Endothelial cell of umbilical vein (primary cell): ENCODE results near the gene PDE7B. TPM values are rescaled to one million over a fixed set of nuclear protein-coding genes. Genes with fewer than 3 reads are reported as not detected.

Experiments
- BruUV-seq: library from RNA; stranded (reverse); fragments of 400-500 nt; replicated peaks from 2 replicates; lab custom pipeline; 2021; lab: Mats Ljungman, UMichigan
- CTCF ChIA-PET: fragments of 300-600, 350-600 bp; sonication (Branson Sonifier 250); formaldehyde crosslinking; loops from one replicate; lab custom pipeline; 2021; ENCODE audit warnings: antibody characterized with exemption, inconsistent platforms; lab: Charles Lee
- POLR2A ChIA-PET: fragments of 300-600, 350-600 bp; sonication (Branson Sonifier 250); formaldehyde crosslinking; loops from one replicate; lab custom pipeline; 2021; ENCODE audit warnings: antibody characterized with exemption, inconsistent platforms; lab: Charles Lee
- DNase-seq: peaks from one replicate; pipeline ENCODE4 v3.0.0-alpha.2; 2011; ENCODE audit warnings: low read depth, low spot score
- FAIRE-seq: peaks from 2 replicates; lab custom pipeline; 2011; peaks lifted over from hg19 to GRCh38; lab: Jason Lieb, UNC
- H2AFZ ChIP-seq: 2 replicates; pipeline ENCODE4 v1.6.0; 2012; ENCODE audit warnings: low read depth, low read length, control low read depth, inconsistent platforms
- H3K27ac ChIP-seq: 2 replicates; pipeline ENCODE4 v1.5.1; 2011; ENCODE audit warnings: low read depth, mild to moderate bottlenecking, control low read depth, low read length, moderate library complexity; ENCODE audit not compliant: insufficient read depth
- H3K27me3 ChIP-seq, 2 experiments: 2 replicates each; pipeline versions ENCODE4 v1.6.0 to v1.6.1; 2011; ENCODE audit warnings: low read length in 2 of 2, mixed read lengths in 1 of 2; ENCODE audit not compliant: control insufficient read depth in 2 of 2, insufficient read depth in 2 of 2
- H3K36me3 ChIP-seq, 2 experiments: 2 replicates in 1 of 2; 3 replicates in 1 of 2; pipeline ENCODE4 v1.5.1; 2011; ENCODE audit warnings: low read length in 2 of 2, mild to moderate bottlenecking in 1 of 2, moderate library complexity in 1 of 2; ENCODE audit not compliant: control insufficient read depth in 2 of 2, insufficient read depth in 2 of 2; ENCODE audit errors: extremely low read depth in 1 of 2
- H3K4me1 ChIP-seq: 3 replicates; pipeline ENCODE4 v1.5.1; 2011; ENCODE audit warnings: mild to moderate bottlenecking, low read length; ENCODE audit not compliant: control insufficient read depth, insufficient read depth; ENCODE audit errors: extremely low read depth
- H3K4me2 ChIP-seq: 2 replicates; pipeline ENCODE4 v1.6.1; 2011; ENCODE audit warnings: low read length, control low read depth, mixed read lengths; ENCODE audit not compliant: insufficient read depth
- H3K4me3 ChIP-seq, 3 experiments: fragments of 200-600 bp in 1 of 3; sonication (generic), shearing (Covaris generic) in 1 of 3; replicated peaks in 1 of 3; 2 replicates each; pipeline ENCODE4 v1.5.1; 2011 to 2016; ENCODE audit warnings: control low read depth in 3 of 3, low read length in 3 of 3, mild to moderate bottlenecking in 2 of 3, inconsistent platforms in 1 of 3, low read depth in 1 of 3, moderate library complexity in 1 of 3; ENCODE audit not compliant: insufficient read depth in 1 of 3
- H3K79me2 ChIP-seq: 2 replicates; pipeline ENCODE4 v1.6.0; 2012; ENCODE audit warnings: low read length, inconsistent platforms; ENCODE audit not compliant: control insufficient read depth, insufficient read depth
- H3K9ac ChIP-seq: replicated peaks from 2 replicates; pipeline ENCODE3; 2011; ENCODE audit warnings: low read length, control low read depth; ENCODE audit not compliant: insufficient read depth; ENCODE audit errors: extremely low read depth
- H3K9me1 ChIP-seq: replicated peaks from 3 replicates; pipeline ENCODE4 v1.6.0; 2011; ENCODE audit warnings: mild to moderate bottlenecking, low read length; ENCODE audit not compliant: control insufficient read depth, insufficient read depth; ENCODE audit errors: extremely low read depth
- H3K9me3 ChIP-seq: replicated peaks from 2 replicates; pipeline ENCODE4 v1.5.1; 2012; ENCODE audit warnings: low read length, inconsistent platforms; ENCODE audit not compliant: control insufficient read depth, insufficient read depth
- H4K20me1 ChIP-seq: replicated peaks from 2 replicates; pipeline ENCODE3; 2011; ENCODE audit warnings: mild to moderate bottlenecking, low read length; ENCODE audit not compliant: control insufficient read depth, insufficient read depth; ENCODE audit errors: extremely low read depth
- EZH2 ChIP-seq: IDR thresholded peaks from 2 replicates; pipeline ENCODE4 v1.6.1; 2012; ENCODE audit warnings: borderline replicate concordance, low read depth, mild to moderate bottlenecking, moderate library complexity, low read length, inconsistent platforms; ENCODE audit not compliant: severe bottlenecking
- FOS ChIP-seq: IDR thresholded peaks from 2 replicates; pipeline ENCODE4 v1.6.1; 2011; ENCODE audit warnings: mild to moderate bottlenecking, low read length, moderate library complexity, borderline replicate concordance; ENCODE audit not compliant: insufficient read depth
- MYC ChIP-seq: IDR thresholded peaks from one replicate; pipeline ENCODE4 v1.6.1; 2011; ENCODE audit warnings: mild to moderate bottlenecking, low read depth, low read length
- POLR2A ChIP-seq: IDR thresholded peaks from 2 replicates; pipeline ENCODE4 v1.6.1; 2012; ENCODE audit warnings: low read depth, mild to moderate bottlenecking, control low read depth, low read length
- POLR2AphosphoS5 ChIP-seq: IDR thresholded peaks from 2 replicates; pipeline ENCODE4 v1.6.1; 2012; ENCODE audit warnings: low read depth, mild to moderate bottlenecking, control low read depth, low read length, moderate library complexity; ENCODE audit not compliant: insufficient read depth
- dilution Hi-C: fragments of 300-500 bp; cut with MboI; formaldehyde crosslinking; loops from one replicate; pipeline ENCODE4 v1.15.0; 2019; ENCODE audit warnings: low sequenced_read_pairs; ENCODE audit not compliant: extremely low pct_ligation_motif_present
- intact Hi-C: fragments of 100-400 bp; cut with micrococcal nuclease; formaldehyde crosslinking; loops from one replicate; pipeline ENCODE4 v1.10.0; 2022
- polyA plus RNA-seq, 4 experiments: library from polyadenylated mRNA; depleted of rRNA in 3 of 4; stranded (reverse) in 3 of 4; unstranded in 1 of 4; fragments of >200 nt; gene quantifications; 2 replicates each; pipeline versions ENCODE4 v1.2.1 to v1.2.3, GENCODE V29; 2011 to 2012; ENCODE audit warnings: missing spikeins in 1 of 4
- total RNA-seq: library from RNA; stranded (reverse); gene quantifications from 2 replicates; pipeline ENCODE4 v1.2.3, GENCODE V29; 2021
- TF ChIP-seq, protein P1 (sequence below): IDR thresholded peaks from 2 replicates; pipeline ENCODE4 v1.6.1; 2011; ENCODE audit not compliant: insufficient read depth, insufficient read length

Gene PDE7B
- total and polyA plus RNA-seq, 2 donors (not counting 3 experiments of a cell fraction or from before 2014, with no cell fraction given): 20.6 to 25.1 TPM

DNA sequence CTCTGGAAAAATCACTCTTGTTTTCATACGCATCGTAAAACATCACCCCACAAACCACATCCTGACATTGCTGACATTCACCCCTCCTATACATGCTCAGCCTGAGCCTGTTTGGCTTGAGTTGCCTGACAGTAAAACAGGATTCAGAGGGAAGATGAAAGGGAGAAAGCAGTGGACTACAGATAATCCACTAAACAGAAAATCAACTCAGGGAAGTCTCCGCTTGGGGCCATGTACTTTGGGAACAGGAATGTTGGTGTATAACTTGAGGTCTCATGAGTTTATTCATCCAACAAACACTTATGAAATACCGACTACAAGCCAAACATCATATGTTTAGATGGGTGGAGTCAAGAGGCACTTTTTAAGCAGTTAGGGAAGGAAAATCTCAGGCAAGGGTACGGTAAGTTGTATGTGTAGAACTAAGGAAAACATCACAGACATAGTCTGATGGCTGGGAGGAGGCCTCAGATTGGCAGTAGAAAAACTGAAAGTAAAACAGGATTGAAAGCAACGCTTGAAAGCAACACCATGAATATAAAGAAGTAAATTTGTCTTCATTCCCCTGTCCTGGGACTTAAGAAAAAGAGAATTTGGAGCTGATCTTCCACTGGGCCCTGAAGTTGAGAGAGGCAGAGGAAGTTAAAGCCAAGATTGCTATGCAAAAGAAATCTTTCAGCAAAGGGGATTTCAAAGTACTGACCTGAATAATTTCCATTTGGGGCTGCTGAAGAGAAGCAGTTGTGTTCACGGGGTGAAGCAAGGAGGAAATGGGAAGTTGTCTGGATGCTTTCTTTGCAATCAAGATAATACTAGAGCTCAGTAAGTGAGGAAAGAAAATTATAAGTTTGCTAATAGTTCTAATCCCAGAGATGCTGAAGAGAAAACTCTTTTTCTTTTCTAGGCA, 28.8 kb downstream of the PDE7B start:
- Histone ChIP-seq H3K27ac (no peak overlapping the region), H3K79me2 (no peaks in the 10 kb centered on the region), H3K27me3 (no peaks in the 10 kb centered on the region), H3K4me1 (no peaks in the 10 kb centered on the region), H2AFZ (peak overlapping the region; percentile 6), H4K20me1 (no peaks in the 10 kb centered on the region), H3K4me3 (no peak overlapping the region), H3K36me3 (no peaks in the 10 kb centered on the region), H3K9ac (no peak overlapping the region), H3K9me1 (no peaks in the 10 kb centered on the region), H3K9me3 (no peaks in the 10 kb centered on the region), H3K4me2 (no peak overlapping the region)
- TF ChIP-seq POLR2A: no peak
- TF ChIP-seq MYC: no peak
- TF ChIP-seq, protein P1, sequence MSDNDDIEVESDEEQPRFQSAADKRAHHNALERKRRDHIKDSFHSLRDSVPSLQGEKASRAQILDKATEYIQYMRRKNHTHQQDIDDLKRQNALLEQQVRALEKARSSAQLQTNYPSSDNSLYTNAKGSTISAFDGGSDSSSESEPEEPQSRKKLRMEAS: no peak
- TF ChIP-seq EZH2: no peak
- intact Hi-C loops: no loop called here
- CTCF ChIA-PET: interaction anchor here (1.0 kb wide), 1 partner anchor 29 kb away, joined by 3 read pairs; no protein-coding TSS in a partner anchor
- FAIRE-seq (no peak), DNase-seq (no peak)
- dilution Hi-C loops: no loop called here
- no TSS peak for BruUV-seq
- POLR2A ChIA-PET: no interaction called here

DNA sequence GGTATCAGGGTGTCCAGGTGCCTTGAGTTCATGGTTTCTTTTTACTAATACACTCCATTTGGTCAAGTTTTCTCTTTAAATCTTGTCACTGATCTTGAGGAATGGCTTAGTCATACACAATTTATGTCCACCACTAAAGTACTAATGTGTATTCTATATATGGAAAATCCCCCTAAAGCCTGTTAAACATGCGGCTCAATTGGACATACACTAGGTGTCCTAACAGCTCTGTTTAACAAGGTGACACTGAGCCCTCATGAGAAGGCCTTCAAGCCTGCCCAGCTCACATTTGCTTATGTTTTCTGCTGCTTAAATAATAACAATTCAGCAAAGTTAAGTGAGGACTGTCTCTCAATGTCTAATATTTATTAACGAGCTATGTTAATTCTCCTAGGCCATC, 31.5 kb downstream of the PDE7B start:
- POLR2A ChIA-PET: no interaction called here
- no peaks in the 10 kb centered on the region for H3K9me3 ChIP-seq
- no peaks in the 10 kb centered on the region for H3K79me2 ChIP-seq
- H3K4me3 ChIP-seq: no peak overlapping the region
- no peaks in the 10 kb centered on the region for H3K27me3 ChIP-seq
- CTCF ChIA-PET: interaction anchor here (0.7 to 2.2 kb wide), 4 partner anchors 8 to 343 kb away, joined by 3 to 8 read pairs (median 4); no protein-coding TSS in a partner anchor
- no peaks in the 10 kb centered on the region for H4K20me1 ChIP-seq
- dilution Hi-C loops: no loop called here
- H3K4me2 ChIP-seq: no peak overlapping the region
- no TSS peak for BruUV-seq
- H3K9me1 ChIP-seq: no peaks in the 10 kb centered on the region
- H2AFZ ChIP-seq: no peak overlapping the region
- H3K4me1 ChIP-seq: no peaks in the 10 kb centered on the region
- H3K36me3 ChIP-seq: no peaks in the 10 kb centered on the region
- FAIRE-seq (no peak), DNase-seq (no peak)
- intact Hi-C loops: no loop called here
- no peak overlapping the region for H3K27ac ChIP-seq
- TF ChIP-seq POLR2AphosphoS5: no peak
- no peak for TF ChIP-seq FOS
- no peak overlapping the region for H3K9ac ChIP-seq
